GM19238 (cell line): ENCODE measurements around the gene PBRM1.

Experiments
- DNase-seq: peaks from one replicate; pipeline ENCODE4 v3.0.0; 2011; ENCODE audit warnings: low spot score; ENCODE audit not compliant: insufficient read length

PBRM1 gene

DNA sequence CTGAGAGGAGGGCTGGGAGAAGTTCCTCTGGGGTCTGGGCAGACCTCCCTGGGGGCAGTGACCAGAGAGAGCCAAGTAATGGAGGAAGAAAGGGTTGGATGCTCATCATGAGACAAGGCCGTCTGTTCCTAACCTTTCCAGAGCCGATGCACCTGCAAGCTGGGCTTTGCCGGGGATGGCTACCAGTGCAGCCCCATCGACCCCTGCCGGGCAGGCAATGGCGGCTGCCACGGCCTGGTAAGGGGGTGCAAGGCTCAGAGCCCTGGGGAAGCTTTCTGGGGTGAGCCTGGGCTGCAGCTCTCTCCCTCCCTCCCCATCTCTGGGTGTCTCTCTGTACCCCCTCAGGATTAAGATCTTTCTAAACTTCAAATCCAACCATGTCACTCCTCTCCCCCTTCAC lies 174.2 kb downstream of the PBRM1 start:
- DNase-seq: no peak

DNA sequence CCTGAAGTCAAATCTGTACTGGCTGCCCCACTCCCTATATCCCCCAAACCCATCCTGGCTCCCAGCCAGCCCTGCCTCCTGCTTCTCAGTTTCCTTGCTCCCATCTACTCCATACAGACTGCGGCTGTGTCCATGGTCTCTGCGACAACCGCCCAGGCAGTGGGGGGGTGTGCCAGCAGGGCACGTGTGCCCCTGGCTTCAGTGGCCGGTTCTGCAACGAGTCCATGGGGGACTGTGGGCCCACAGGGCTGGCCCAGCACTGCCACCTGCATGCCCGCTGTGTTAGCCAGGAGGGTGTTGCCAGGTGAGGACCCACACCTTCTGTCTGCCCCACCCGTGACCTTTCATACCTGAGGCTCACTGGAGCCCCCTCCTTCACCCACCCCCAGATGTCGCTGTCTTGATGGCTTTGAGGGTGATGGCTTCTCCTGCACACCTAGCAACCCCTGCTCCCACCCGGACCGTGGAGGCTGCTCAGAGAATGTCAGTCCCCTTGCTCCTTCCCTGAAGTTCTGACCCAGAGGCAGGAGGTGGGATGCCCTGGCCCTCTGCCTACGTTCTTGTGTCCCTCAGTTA lies 175.9 kb downstream of the PBRM1 start:
- no peak for DNase-seq

DNA sequence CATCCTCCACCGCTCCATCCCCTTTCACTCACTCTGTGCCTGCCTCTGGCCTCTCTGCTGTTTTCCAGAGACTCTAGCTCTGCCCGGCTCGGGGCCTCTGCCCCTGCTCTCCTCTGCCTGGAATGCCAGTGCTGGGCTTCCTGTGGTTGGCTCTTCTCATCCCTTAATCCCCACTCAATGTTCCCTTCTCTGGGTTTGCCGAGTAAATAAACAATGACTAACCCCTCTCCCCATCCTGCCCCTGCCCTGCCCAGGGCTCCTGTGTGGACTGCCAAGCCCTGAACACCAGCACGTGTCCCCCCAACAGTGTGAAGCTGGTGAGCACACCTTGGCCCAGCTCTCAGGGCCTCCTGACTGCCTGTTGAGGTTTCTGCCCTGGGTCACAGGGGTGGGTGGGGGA lies 178.4 kb downstream of the PBRM1 start:
- no peak for DNase-seq

DNA sequence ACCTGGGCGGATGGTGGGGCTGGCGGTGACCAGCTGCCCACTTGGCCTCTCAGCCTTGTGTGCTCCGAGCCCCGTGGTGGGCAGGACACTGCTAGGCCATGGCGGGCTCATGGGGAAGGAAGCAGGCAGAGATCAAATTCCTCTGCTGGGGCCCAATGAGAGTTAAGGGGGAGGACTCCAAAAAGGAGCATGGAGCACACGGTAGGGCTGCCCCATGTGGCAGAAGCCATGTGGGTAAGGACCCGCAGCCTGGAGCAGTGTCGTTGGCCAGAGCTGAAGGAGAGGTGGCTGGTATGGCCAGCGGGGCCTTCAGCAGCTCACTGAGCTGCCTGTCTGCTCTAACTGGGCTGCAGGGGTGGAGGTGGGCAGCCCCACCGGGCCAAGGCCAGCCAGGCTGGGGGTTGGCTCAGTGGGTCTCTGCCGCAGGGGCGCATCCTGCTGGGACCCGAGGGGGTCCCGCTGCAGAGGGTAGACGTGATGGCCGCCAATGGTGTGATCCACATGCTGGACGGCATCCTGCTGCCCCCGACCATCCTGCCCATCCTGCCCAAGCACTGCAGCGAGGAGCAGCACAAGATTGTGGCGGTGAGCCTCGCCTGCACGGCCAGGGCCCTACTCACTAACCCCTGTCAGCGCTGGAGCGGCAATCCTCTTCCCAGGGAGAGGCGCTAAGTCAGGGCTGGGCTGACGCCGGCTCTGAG lies 179.3 kb downstream of the PBRM1 start:
- no peak for DNase-seq

DNA sequence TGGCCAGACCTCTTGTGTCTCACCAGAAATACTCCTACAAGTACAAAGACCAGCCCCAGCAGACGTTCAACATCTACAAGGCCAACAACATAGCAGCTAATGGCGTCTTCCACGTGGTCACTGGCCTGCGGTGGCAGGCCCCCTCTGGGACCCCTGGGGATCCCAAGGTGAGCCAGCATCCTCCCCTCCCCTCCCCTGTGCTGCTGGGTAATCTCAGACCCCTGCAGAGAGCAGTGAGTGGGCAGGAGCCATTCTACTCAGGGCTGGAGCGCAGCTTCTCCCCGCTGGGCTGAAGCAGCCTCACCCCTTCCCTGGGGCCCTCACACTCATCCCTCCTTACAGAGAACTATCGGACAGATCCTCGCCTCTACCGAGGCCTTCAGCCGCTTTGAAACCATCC lies 180.7 kb downstream of the PBRM1 start:
- no peak for DNase-seq

DNA sequence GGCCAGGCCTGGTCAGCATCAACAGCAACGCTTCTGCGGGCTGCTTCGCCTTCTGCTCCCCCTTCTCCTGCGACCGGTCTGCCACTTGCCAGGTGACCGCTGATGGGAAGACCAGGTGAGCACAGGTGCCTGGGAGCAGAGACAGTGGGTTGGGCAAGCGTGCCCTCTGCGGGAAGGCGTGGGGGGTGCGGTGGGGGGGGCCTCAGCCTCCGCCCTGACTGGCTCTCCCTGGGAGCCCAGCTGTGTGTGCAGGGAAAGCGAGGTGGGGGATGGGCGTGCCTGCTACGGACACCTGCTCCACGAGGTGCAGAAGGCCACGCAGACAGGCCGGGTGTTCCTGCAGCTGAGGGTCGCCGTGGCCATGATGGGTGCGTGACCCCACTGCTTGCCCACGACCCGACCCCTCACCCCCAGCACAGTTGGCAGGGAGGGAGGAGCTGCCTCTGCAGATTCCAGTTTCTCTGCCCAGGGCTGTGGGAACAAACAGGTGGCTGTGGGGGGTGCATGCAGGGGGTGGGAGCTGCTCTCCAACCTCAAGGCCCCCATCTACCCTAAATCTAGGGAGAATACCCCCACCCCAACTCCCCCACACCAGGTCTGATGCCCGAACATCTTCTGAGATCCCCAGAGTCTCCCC lies 181.8 kb downstream of the PBRM1 start:
- no peak for DNase-seq

DNA sequence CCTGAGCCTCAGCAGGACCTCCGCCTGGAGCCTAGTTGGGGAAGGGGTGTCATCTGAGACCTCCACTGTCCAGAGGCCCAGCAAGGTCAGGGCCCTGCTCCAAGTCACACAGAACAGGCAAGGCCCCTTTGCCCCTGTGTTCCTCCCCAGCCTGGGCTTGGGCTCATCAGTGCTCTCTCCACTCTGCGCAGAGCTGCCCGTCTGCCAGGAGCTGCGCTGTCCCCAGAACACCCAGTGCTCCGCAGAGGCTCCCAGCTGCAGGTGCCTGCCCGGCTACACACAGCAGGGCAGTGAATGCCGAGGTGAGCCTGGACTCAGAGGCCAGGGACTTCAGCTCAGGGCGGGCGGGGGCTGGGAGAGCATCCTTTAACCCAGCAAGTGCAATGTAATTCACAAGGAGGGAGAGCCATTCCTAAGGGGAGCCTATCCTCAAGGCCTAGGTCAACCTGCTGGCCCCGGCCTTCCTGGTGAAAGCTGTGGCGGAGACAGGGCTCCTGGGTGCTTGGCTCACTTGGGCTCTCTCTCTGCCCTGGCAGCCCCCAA lies 182.8 kb downstream of the PBRM1 start:
- DNase-seq: no peak

DNA sequence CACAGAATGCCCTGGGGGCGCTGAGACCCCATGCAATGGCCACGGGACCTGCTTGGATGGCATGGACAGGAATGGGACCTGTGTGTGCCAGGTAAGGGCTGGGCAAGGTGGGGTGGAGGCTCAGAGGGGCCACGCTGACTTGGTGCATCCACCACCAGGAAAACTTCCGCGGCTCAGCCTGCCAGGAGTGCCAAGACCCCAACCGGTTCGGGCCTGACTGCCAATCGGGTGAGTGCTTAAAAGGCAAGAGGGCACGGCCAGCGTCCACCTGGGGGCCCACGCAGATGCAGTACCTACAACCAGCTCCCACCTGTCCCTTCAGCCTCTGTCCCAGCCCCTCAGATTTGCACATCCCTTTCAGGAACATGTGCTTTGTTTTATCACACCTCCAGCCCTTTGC lies 183.7 kb downstream of the PBRM1 start:
- no peak for DNase-seq

DNA sequence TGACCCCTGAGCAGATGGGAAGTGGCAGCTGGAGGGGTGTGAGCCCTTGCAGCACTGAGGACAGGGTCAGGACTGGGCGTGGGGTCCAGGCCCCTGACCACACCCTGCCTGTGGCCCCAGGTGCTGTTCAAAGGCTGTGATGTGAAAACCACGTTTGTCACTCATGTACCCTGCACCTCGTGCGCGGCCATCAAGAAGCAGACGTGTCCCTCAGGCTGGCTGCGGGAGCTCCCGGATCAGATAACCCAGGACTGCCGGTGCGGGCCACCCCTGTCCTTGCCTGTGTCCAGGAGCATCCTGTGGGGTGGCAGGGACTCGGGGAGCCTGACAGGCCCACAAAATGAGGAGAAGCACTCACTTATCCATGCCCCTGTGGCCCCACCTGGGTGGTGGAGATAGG lies 184.7 kb downstream of the PBRM1 start:
- DNase-seq: no peak

DNA sequence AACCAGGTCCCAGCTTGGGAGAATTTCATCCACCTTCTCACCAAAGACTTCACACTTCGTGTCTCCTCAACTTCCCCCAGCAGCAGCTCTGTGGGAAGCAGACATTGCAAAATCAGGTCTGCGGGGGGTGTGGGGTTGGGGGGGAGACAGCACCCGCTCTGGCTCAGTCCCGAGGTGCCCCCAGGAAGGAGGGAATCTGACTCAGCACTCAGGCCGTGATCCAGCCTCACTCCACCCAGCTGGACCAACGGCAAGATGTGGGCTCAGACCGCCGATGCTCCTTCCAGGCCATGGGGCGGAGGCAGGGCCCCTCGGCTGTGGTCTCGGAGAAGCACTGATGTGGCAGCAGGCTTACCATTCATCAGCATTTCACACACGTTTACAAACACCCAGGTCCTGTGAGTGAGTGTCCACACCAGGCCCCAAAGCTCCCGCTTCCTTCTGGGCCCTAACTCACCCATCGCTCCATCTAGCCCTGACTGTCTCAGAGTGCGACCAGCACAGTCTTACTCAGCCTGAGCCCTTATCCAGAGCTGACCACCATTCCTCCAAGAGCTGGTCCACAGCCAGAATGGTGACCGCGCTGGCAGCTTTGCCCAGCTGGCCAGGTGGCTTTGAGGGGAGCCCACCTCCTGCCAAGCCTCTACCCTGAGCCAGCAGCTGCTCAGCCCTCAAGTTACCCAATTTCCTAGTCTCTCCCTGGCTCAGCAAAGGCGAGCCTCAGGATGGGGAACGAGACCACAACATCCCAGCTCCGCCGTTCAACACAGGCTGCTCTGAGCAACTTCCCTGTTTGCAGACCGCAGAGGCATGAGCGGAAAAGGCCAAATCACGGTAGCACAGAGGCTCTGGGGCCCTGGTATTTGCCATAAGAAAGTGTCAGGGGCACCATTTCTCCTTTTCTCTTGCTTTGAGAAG lies 187.3 kb downstream of the PBRM1 start:
- no peak for DNase-seq

DNA sequence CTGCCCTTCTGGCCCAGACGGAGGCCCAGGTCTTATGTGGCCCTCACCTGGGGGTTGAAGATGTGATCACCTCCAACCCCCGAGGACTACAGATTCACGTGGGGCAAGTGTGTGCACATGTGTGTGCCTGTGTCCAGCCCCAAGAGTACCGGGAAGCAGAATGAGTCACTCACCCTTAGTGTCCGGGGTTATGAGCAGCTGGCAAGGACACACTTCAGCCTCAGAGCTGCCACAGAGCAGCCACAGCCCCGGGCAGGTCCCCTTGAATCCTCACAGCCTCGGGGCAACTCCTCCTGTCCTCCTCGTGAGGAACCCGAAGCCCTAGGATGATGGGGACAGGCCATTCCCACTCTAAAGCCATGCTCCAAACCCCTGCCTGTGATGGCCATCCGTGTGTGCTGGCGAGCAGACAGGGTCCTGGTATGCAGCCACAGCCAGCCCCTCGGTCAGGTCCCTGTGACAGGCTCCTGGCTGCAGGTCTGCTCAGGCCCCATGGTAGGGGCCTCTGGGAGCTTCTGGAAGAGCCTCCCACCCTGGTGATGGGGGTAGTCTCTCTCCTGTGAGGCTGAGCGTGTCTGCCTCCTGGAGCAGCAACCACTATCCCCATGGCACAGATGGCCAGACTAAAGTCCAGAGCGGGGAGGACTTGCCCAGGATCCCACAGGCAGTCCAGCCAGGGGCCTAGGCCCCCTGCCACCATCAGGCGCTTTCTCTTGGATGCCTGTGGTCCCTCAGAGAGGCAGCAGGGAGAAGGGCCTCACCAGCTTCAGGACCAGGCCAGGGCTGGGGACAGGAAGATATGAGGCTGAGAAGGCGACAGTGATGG lies 189.7 kb downstream of the PBRM1 start:
- DNase-seq: no peak
